GM23338 (cell line): ENCODE measurements around the gene HORMAD2. TPM values are rescaled to one million over a fixed set of nuclear protein-coding genes. Genes with fewer than 3 reads are reported as not detected.

Experiments used
- ATAC-seq: fragments of 200-7000 bp; cut with Tn5 transposase; 3 replicates; pipeline ENCODE4 v1.9.1; 2020
- DNase-seq: peaks from one replicate; pipeline ENCODE4 v3.0.0-alpha.2; 2015; ENCODE audit warnings: low spot score
- H2AFZ ChIP-seq: fragments of 200-600 bp; sonication (generic); 2 replicates; pipeline ENCODE4 v1.8.0; 2016; ENCODE audit warnings: antibody characterized with exemption, mild to moderate bottlenecking, moderate library complexity
- H3F3A ChIP-seq: fragments of 200-600 bp; sonication (generic); replicated peaks from 2 replicates; pipeline ENCODE4 v1.8.0; 2017; ENCODE audit warnings: antibody characterized with exemption, mixed run types, low read depth
- H3K27ac ChIP-seq: fragments of 200-600 bp; sonication (generic); 2 replicates; pipeline ENCODE4 v1.6.1; 2016; ENCODE audit warnings: low read depth
- H3K27me3 ChIP-seq: fragments of 200-600 bp; sonication (generic); 2 replicates; pipeline ENCODE4 v1.8.0; 2016; ENCODE audit warnings: mild to moderate bottlenecking, mixed run types, moderate library complexity; ENCODE audit not compliant: insufficient read depth
- H3K36me3 ChIP-seq: fragments of 200-600 bp; sonication (generic); 2 replicates; pipeline ENCODE4 v1.8.0; 2016; ENCODE audit warnings: mild to moderate bottlenecking; ENCODE audit not compliant: insufficient read depth
- H3K4me1 ChIP-seq: fragments of 200-600 bp; sonication (generic); 2 replicates; pipeline ENCODE4 v1.8.0; 2016; ENCODE audit warnings: mild to moderate bottlenecking, moderate library complexity; ENCODE audit not compliant: insufficient read depth
- H3K4me2 ChIP-seq: fragments of 200-600 bp; sonication (generic); 2 replicates; pipeline ENCODE4 v1.7.1; 2017; ENCODE audit warnings: mixed run types
- H3K4me3 ChIP-seq: fragments of 200-600 bp; sonication (generic); 2 replicates; pipeline ENCODE4 v1.6.1; 2016; ENCODE audit warnings: mixed run types
- H3K79me2 ChIP-seq: fragments of 200-600 bp; sonication (generic); replicated peaks from 2 replicates; pipeline ENCODE4 v1.8.0; 2017; ENCODE audit warnings: mild to moderate bottlenecking; ENCODE audit not compliant: insufficient read depth
- H3K9me2 ChIP-seq: fragments of 200-600 bp; sonication (generic); 2 replicates; pipeline ENCODE4 v1.8.0; 2017; ENCODE audit not compliant: insufficient read depth
- H4K20me1 ChIP-seq: fragments of 200-600 bp; sonication (generic); replicated peaks from 2 replicates; pipeline ENCODE4 v1.8.0; 2017; ENCODE audit warnings: mild to moderate bottlenecking; ENCODE audit not compliant: insufficient read depth
- H3K27ac Mint-ChIP-seq: 2 replicates; pipeline ENCODE4 v1.8.0; 2020; ENCODE audit warnings: inconsistent platforms, mild to moderate bottlenecking, moderate library complexity, mixed read lengths
- H3K27me3 Mint-ChIP-seq: 3 replicates; pipeline ENCODE4 v1.8.0; 2022; ENCODE audit warnings: low read depth, mild to moderate bottlenecking, moderate library complexity, mixed read lengths, inconsistent platforms; ENCODE audit not compliant: insufficient read depth, poor library complexity
- H3K36me3 Mint-ChIP-seq: 3 replicates; pipeline ENCODE4 v1.8.0; 2021; ENCODE audit warnings: low read depth, mild to moderate bottlenecking, inconsistent platforms, moderate library complexity, mixed read lengths
- H3K4me1 Mint-ChIP-seq: 3 replicates; pipeline ENCODE4 v1.8.0; 2020; ENCODE audit warnings: mild to moderate bottlenecking, inconsistent platforms, mixed read lengths
- H3K4me3 Mint-ChIP-seq: 3 replicates; pipeline ENCODE4 v1.8.0; 2021; ENCODE audit warnings: moderate library complexity, mild to moderate bottlenecking, inconsistent platforms, mixed read lengths
- H3K9me3 Mint-ChIP-seq: 3 replicates; pipeline ENCODE4 v1.8.0; 2020; ENCODE audit warnings: moderate library complexity, mild to moderate bottlenecking, inconsistent platforms, mixed read lengths
- CREB1 ChIP-seq: fragments of 250-450 bp; sonication (Bioruptor Pico); IDR thresholded peaks from 2 replicates; pipeline ENCODE4 v1.5.0; 2020; ENCODE audit warnings: low read depth, mild to moderate bottlenecking, moderate library complexity
- CTCF ChIP-seq, 2 experiments: fragments of 200-600 bp in 1 of 2; sonication (generic) in 1 of 2; conservative IDR thresholded peaks; 2 replicates each; pipeline versions ENCODE4 v1.5.1 to v1.6.1; 2016 to 2017; ENCODE audit warnings: antibody characterized with exemption in 2 of 2, low read depth in 2 of 2, mild to moderate bottlenecking in 2 of 2, moderate library complexity in 1 of 2
- ETS1 ChIP-seq: IDR thresholded peaks from 2 replicates; pipeline ENCODE4 v1.6.1; 2016; ENCODE audit warnings: antibody characterized with exemption
- EZH2 ChIP-seq: fragments of 200-600 bp; sonication (generic); IDR thresholded peaks from one replicate; pipeline ENCODE4 v1.8.0; 2017; ENCODE audit warnings: antibody characterized with exemption, mild to moderate bottlenecking, low read depth; ENCODE audit not compliant: unreplicated experiment
- EZH2phosphoT487 ChIP-seq: fragments of 200-600 bp; sonication (generic); IDR thresholded peaks from one replicate; pipeline ENCODE4 v1.8.1; 2018; ENCODE audit warnings: antibody characterized with exemption; ENCODE audit not compliant: unreplicated experiment
- JUNB ChIP-seq: IDR thresholded peaks from one replicate; pipeline ENCODE4 v1.6.1; 2016; ENCODE audit warnings: antibody characterized with exemption; ENCODE audit not compliant: unreplicated experiment
- NANOG ChIP-seq: IDR thresholded peaks from 2 replicates; pipeline ENCODE4 v1.6.1; 2016; ENCODE audit warnings: antibody characterized with exemption, borderline replicate concordance
- POLR2AphosphoS5 ChIP-seq: IDR thresholded peaks from 2 replicates; pipeline ENCODE4 v1.6.1; 2016; ENCODE audit warnings: antibody characterized with exemption, low read depth
- REST ChIP-seq: IDR thresholded peaks from one replicate; pipeline ENCODE4 v1.6.1; 2018; ENCODE audit warnings: antibody characterized with exemption; ENCODE audit not compliant: unreplicated experiment
- STAT1 ChIP-seq: IDR thresholded peaks from one replicate; pipeline ENCODE4 v1.6.1; 2016; ENCODE audit warnings: antibody characterized with exemption; ENCODE audit not compliant: unreplicated experiment
- ZNF114 ChIP-seq: fragments of 250-450 bp; sonication (Bioruptor Pico); IDR thresholded peaks from 2 replicates; pipeline ENCODE4 v1.5.0; 2020; ENCODE audit warnings: mild to moderate bottlenecking, moderate library complexity
- ZNF331 ChIP-seq: fragments of 250-450 bp; sonication (Bioruptor Pico); IDR thresholded peaks from 2 replicates; pipeline ENCODE4 v1.5.0; 2020; ENCODE audit warnings: low read depth, mild to moderate bottlenecking, moderate library complexity
- ZNF462 ChIP-seq: fragments of 250-450 bp; sonication (Bioruptor Pico); IDR thresholded peaks from 2 replicates; pipeline ENCODE4 v1.5.0; 2020; ENCODE audit warnings: mild to moderate bottlenecking, moderate library complexity
- polyA plus RNA-seq: library from polyadenylated mRNA; unstranded; fragments of >200 nt; fragmentation: Nextera tagmentation; extraction: Ambion mirVana; gene quantifications from 2 replicates; pipeline ENCODE4 v1.2.1, GENCODE V29; 2016
- total RNA-seq: library from RNA; depleted of rRNA; stranded (reverse); fragments of >200 nt; shearing (Covaris generic); gene quantifications from 2 replicates; pipeline ENCODE4 v1.2.3, GENCODE V29; 2014

HORMAD2 gene
- total and polyA plus RNA-seq, 2 experiments from 2014 or later = 0.40 TPM; not detected in 1

- peaks cover 4% of the 10 kb centered on the region; the same call in 2 of the 3 replicates for H3K4me1 Mint-ChIP-seq
- no peak overlapping the region for H3K4me2 ChIP-seq
- H3K27ac ChIP-seq = no peak overlapping the region
- H3K27me3 ChIP-seq = no peaks in the 10 kb centered on the region
- H3K9me2 ChIP-seq = no peaks in the 10 kb centered on the region
- H4K20me1 ChIP-seq = no peaks in the 10 kb centered on the region
- H3K4me3 Mint-ChIP-seq = no peak overlapping the region
- H3K36me3 Mint-ChIP-seq = no peaks in the 10 kb centered on the region
- H3K36me3 ChIP-seq = no peaks in the 10 kb centered on the region
- ATAC-seq (no peak), DNase-seq (no peak)
- no peak overlapping the region for H2AFZ ChIP-seq
- no peaks in the 10 kb centered on the region for H3K9me3 Mint-ChIP-seq
- H3K27ac Mint-ChIP-seq = no peak overlapping the region
- no peak overlapping the region for H3K4me3 ChIP-seq
- no peaks in the 10 kb centered on the region for H3F3A ChIP-seq
- TF ChIP-seq POLR2AphosphoS5 (no peak), EZH2 (no peak), CREB1 (CRISPR knock-in tag) (no peak), REST (no peak), CTCF (conservative IDR thresholded peaks at IDR 0.05; ENCODE audit: low read depth in 2 of 2) (no peak), EZH2phosphoT487 (no peak), ZNF114 (CRISPR knock-in tag) (no peak), ZNF462 (no peak), JUNB (no peak), ZNF331 (CRISPR knock-in tag) (no peak), ETS1 (no peak), NANOG (no peak), STAT1 (no peak)
- H3K4me1 ChIP-seq = no peaks in the 10 kb centered on the region
- peaks cover 15% of the 10 kb centered on the region for H3K27me3 Mint-ChIP-seq
- H3K79me2 ChIP-seq = no peaks in the 10 kb centered on the region
Measured at GRCh38 chr22:30221121-30221992, 141.1 kb downstream of the HORMAD2 start.
